Activated CD4-positive, alpha-beta T cell treated with anti-CD3 and anti-CD28 coated beads, Interleukin-2, amount 50 U/mL, for 4 hours (primary cell): ENCODE results near the gene ATG2A.

ENCODE experiments used
- DNase-seq, 2 experiments: peaks; one replicate each; pipeline ENCODE4 v3.0.0-alpha.2; 2020

Gene ATG2A

DNA sequence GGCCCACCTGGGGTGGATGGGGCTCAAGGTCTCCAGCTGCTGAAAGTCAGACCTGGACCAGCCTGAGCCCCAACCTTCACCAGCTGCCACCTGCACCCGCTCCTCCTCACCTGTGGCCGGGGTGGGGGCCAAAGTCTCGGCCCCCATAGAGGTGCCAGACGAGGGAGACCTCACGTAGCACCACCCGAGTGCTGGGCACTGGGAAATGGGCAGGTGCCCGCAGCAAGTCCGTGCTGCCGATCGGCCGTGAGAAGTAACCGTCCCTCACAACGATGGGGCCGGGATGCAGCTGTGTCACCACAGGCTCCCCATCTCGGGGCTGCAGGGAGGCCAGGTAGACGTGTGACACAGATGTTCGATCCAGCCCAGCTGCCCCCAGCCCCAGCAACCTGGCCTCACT is 16.2 kb downstream of the ATG2A start:
- DNase-seq, result no peak

DNA sequence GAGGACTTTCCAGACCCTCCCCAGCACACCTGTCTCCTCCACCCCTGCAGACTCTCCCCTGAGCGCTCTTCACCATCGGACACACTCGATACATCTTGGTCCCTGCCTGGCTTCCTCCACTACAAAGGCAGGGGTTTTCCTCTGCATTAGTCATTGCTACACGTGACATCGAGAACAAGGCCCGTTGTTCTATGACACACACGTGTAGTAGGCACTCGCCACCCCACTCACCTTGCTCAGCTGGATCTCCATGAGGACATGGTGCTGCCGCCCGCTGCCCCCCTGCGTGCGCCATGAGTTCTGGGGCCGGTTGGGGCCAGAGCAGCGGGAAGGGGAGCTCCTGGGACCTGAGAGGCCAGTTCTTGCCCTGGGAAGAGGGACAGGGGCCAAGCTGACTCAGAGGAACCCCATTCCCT is 16.7 kb downstream of the ATG2A start:
- peak; percentile 64 to 71 for DNase-seq

DNA sequence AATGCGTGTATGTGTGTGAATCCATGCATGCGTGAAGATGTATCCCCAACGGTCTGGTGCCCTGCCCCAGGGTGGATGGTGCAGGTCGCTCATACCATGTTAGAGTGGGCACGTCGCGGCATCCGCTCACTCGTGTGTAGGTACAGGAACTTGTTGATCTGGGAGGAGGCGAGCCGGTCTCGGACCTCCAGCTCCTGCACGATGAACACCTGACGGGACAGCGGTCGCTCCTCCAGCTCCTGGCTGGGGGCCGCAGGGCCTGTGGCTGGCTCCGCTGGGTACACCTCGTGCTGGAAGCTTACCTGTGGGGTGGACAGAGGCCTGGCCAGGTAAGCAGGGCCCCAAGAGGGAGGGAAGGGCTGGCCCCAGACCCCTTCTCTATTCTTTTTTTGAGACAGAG is 18.5 kb downstream of the ATG2A start:
- DNase-seq, result no peak

DNA sequence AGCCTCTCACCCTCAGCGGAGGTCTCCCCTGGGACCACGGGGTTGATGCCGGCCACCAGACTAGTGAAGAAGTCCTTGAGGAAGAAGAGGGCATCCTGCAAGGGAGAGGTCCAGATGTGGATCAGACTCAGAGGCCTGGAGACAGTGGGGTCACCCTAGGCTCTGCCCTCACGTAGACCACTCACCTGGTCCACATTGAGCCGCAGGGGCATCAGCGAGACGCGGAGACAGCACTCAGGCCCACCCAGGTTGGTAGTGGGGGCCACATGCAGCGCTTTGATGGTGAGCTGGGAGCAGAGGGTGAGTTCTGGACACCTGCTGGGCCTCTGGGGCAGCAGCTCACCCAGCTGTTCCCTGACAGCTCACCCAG is 18.9 kb downstream of the ATG2A start:
- DNase-seq, result no peak

DNA sequence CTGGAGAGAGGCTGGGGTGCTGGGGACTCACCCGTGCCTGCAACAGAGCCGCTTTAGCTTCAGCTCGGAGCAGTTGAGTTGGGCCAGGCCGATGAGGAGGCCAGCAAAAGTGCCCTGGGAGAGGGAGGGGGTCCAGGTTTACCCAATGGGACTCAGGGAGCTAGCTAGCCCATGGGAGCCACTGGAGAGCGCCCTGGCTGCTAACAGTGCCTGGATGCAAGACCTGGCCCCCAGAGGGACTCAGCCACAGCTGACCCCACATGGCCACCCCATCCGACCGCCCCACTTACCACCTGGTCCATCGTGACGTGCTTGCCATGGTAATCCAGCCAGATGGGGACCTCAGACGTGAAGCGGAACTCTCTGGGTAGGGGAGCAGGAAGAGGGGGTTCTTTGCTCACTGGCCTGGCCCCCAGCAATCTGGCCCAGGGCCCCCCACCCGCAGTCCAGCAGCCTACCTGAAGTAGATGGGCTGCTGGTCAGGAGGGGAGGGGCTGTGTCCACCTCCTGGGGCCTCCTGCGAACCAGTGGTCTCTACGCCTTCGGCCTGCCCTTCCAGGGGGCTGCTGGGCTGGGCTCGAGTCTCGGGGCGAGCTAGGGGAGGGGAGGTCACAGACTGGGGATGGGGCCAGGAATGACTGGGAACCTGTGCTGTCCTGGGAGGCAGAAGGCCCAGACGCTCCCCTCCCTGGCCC is 19.5 kb downstream of the ATG2A start:
- DNase-seq, result no peak

DNA sequence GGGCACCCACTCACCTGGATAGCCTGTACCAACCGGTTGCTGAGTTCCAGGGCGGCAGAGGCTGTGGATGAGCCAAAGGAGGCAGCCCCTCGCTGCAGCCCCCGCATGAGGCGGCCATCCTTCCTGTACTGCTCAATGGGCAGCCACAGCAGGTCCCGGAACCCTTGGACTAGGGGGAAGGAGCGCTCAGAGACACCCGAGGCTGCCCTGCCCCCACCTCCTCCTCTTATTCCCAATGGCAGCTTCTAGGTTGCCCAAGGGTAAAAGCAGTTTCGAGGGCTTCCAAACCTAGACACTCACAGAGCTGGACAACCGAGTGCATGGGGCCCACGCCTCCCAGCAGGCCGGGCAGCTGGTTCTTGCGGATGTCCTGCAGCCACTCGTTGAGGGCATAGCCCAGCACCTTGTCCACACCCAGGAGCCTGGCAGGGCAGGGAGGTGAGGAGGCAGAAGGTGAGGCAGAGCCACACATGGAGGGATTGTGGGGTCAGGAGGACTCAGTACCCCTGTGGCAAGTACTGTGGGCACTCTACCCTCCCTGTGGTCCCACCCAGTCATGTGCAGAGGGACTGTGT is 20.5 kb downstream of the ATG2A start:
- DNase-seq, result no peak

DNA sequence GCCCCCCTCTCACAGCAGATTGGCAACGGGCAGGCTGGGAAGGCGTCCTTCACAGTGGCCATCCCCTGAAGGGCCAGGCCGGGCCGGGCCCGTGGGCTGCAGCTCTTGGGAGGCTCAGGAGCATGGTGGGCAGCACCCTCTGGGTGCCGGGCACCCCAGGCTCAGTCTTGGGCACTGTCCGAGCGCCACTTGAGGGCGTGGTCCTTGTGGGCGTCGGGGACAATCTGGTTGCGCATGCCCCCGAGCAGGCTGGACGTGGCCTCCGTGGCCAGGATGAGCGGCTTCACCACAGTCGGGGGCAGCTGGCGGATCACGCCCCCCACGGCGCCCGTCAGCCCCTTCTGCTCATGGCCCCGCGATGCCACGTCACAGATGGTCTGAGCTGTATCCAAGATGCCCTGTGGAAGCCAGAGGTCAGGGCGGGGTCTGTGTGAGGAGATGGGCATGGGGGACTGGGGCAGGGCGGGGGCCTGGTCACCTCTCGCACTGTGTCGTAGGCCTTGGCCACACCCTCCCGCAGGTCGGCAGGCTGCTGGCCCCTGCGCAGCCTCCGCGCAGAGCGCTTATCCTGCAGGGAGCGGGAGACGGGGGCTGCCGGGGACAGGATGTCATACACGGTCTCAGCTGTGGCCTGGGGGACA is 22.1 kb downstream of the ATG2A start:
- no peak for DNase-seq

DNA sequence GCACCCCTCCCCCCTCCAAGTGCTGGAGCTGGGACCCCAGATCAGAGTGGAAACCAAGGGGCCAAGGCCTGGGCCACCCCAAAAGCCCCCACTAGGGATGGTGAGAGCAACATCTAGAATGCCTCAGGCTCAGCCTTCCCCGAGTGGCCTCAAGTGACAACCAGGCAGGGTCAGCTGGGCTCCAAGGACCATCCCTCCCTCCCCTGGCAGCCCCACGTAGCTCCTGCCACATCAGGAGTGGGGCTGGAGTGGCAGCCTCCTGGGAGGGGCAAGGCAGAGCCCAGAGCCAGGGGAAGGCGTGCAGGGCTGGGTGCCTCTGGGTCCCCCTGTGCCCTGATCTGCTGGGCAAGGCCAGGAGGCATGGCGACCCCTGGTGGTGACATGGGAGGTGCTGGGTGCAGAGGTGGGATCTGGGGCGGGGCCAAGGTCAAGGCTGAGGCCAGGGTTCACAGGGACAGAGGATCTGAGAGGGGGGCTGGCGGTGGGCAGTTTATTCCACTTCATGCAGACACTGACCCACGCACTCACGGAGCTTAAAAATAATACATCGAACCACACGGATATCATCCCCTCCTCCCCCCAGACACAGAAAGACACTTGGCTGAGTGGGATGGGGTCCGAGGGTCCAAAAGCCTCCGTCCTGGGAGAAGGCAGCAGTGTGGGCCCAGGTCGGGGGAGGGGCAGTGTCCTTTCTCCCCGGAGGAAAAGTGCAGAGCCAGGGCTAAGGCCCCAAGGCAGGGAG is 22.8 kb downstream of the ATG2A start:
- peak; percentile 90 to 94 for DNase-seq

DNA sequence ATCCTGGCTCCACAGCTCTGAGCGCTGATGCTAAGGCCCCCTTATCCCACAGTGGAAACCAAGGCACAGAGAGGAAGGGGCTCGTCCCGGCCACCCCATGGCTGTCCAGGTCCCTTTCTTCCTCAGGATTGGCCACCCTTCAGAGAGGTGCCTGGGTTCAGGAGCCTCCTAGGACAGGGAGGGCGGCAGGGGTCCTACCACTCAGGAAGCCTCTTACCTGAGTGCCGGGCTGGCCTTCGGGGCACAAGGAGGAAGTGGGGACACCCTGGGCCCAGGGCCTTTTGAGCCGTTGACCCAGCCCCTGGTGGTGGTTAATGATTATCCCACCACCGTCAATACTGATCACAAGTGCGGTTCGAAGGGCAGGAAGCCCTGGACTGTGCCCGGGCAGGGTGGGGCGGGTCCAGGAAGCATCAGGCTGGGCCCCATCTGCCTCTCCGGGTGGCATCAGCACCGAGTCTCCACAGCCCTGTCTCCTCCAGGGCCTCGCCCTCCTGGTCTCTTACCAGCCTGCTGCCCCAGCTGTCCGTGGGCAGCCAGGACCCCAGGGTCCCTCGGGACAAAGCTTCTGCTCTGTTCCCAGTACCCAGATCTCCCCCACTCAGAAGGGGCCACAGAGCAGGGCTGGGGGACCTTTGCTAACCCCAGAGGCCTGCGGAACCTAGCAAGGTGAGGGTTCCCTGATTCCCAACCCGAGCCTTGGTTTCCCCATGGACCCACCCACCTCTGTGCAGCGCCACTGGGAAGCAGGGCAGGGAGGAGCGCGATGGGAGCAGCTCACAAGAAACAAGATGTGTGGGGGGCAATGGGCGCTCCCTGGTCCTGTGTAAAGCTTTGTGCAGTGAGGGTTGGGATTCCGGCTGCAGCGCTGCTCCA is 23.6 kb downstream of the ATG2A start:
- DNase-seq, result no peak

DNA sequence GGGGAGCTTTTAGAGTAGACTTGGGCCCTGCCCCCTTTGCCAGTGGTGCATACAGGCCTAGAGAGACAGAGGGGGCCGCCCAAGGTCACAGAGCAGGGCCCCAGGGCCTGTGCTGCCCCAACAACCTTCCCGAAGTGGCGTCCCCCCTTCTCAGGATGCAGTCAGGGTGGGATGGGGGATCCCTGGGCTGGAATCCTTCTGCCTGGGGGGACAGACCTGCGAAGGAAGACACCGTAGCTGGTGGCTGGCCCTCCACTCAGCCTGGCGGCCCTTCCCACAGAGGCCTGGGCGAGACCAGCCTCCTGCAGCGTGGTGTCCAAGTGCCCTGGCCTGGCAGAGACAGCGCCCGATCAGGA is 24.2 kb downstream of the ATG2A start:
- no peak for DNase-seq

DNA sequence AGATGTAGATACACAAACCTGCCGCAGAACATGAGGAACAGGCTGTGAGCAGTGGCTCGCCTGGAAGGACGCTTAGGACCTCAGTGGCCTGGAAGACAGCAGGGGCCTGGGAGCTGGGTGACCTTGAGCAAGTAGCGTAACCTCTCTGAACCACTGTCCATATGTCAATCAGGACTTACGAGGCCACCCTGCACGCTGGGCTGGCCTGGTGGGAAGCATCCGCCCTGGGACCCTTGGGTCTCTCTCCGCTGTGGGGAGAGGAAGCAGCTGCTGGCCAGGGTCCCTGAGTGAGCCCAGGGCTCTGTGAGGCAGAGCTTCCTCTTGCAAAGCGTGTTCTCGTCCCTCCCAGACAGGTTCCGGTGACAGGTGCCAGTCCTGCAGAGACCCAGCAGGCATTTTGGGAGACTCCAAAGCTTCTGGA is 24.6 kb downstream of the ATG2A start:
- DNase-seq, result no peak

DNA sequence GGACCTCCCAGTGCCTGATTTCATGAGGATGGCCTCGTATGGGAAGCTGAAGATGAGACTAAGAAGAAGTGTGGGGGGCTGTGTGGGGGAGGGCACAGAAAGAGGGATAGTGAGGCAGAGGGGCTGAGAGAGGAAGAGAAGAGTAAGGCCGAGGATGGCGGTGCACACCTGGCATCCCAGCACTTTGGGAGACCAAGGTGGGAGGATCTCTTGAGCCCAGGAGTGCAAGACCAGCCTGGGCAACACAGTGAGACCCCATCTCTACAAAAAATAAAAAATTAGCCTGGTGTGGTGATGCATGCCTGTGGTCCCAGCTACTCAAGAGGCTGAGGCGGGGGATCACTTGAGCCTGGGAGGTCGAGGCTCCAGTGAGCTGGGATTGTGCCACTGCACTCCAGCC is 25.1 kb downstream of the ATG2A start:
- DNase-seq, result no peak

DNA sequence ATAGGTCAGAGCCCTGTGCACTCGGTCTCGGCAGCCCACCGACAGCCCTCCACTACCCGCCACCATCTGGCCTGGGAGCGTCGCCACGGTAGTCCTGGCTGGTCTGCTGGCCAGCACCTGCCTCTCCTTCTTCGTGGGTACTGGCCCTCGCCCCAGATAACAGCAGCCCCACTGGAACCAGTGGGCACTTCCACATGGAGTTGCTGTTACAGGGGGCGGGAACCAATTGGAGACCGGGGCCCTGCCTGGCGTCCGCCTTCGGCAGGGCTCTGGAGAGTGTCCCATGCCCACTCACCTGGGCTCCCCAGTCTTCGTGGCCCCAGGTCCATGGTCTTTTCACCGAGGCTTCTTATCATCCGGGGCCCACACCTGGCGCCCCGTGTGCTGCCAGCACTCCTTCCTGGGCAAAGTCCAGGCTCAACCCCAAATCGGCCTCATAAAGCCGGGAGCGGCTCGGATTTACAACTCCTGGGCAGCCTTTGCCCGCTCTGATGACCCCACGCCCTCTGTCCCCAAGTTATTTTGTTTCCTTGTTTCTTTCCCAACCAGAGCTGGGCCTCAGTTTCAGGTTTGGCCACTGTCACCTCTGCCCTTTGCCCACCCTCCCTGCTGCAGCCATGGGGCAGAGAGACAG is 25.7 kb downstream of the ATG2A start:
- DNase-seq, result no peak

DNA sequence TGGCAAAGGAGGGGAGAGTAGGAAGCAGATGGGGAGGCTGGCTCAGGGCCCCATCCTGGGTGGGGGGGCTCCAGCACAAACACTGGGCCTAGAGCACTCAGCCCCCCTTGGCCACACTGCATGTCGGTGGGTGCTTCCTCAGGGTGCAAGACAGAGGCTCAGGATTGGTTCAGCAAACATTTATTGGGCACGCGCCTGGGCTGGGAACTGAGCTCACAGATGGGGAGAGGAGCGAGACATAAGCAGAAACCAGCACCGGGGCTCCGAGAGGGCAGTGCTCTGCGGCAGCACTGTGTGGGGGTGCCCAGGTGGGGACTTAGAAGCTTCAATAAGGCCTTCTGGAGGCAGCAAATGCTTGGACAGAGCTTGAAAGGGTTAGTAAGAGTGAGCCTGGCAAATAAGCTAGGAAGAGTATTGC is 26.5 kb downstream of the ATG2A start:
- DNase-seq, result no peak

DNA sequence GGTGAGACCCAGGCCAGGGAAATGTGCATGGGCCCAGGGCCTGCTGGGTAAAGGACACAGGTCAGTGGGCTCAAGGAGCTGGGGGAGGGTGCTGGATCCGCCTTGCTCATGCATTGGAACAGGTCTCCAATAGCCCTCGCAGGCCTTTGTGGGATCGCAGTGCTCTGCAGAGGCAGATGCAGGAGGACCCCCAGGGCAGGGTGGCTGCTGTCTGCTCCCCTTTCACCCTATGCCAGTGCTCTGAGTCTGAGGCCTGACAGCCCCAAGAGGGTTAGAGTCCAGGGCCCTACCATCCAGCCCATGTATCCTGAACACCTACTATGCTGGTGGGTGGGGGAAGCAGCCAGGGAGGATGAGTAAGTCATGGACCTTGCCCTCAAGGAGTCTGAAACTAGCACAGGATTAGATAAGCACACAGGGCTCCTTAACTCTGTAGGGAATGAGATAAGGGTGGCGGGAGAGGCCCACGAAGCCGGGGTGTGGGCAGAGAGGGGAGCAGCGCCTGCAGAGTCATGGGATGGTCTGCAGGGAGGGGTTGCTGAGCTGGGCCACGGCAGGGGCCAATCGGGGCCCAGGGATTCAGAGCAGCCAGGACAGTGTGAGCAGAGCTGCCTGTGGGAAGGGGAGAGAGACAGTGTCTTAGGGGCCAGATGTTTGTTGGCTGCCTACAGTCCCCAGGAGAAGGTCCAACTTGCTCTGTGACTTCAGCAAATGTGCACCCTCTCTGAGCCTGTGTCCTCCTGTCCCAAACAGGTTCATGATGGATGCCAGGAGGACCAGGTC is 28.1 kb downstream of the ATG2A start:
- no peak for DNase-seq

DNA sequence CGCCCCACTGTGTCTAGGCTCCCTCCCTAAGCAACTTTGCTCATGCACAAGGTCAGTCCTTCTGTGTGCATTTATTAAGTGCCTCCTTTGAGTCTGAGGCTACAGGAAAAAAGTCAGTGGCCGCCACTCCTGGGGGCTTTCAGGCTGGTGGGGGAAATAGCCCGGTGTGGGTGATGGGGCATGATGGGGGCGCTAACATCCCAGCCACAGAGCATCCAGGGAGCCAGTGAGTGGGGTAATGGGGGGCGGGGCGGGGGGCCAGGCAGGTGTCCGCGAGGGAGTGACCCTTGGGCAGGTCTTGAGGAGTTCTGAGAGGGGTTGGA is 28.6 kb downstream of the ATG2A start:
- no peak for DNase-seq

DNA sequence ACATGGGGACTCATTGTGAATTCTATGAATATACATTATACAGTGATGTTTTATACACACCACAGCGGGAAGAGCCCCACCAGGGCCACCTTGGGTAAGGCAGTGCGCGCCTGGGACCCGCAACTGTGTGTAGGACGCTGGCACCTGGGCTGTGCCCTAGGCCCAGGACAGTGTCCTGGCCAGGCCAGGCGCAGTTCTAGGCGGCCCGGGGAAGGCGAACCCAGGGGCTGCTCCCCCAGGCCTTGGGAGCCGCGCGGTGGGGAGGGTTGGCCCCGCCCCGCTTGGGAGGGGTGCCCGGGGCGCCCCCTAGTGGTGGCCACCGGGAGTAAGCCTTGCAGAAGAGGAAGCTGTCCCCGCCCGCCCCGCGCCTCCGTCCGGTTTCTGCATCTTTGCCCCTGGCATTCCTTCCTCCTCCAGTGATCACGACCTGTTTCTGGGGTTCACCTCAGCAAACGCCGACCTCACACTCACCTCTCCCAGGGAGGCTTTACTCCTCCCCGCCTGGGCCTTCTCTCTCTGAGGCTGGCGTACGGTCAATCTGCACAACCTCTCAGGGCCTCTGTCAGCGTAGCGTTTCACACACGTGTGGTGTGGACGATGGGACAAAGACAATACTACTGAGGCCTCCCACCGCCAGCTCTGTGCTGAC is 29.1 kb downstream of the ATG2A start:
- DNase-seq, result peak; percentile 74 to 77

DNA sequence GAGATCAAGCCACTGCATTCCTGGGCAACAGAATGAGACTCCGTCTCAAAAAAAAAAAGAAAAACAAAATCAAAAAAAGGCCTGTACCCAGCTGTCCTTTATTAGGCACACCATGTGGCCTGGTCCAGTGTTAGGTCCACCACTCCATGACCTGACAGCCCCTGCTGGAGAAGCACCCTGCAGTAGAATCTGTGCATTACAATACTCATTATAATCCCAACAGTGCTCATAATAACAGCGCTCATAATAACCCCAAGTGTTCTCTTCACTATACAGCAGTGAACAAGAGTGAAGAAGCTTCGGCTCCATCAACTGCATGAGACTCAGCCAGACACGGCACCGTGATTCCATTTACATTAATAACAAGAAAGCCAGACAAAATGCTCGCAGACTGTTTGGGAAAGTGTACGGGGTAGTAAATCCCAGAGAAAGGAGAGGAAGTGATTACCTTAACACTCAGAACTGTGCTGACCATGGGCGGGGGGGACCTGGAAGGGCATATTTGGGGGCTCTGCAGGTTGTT is 29.7 kb downstream of the ATG2A start:
- no peak for DNase-seq

DNA sequence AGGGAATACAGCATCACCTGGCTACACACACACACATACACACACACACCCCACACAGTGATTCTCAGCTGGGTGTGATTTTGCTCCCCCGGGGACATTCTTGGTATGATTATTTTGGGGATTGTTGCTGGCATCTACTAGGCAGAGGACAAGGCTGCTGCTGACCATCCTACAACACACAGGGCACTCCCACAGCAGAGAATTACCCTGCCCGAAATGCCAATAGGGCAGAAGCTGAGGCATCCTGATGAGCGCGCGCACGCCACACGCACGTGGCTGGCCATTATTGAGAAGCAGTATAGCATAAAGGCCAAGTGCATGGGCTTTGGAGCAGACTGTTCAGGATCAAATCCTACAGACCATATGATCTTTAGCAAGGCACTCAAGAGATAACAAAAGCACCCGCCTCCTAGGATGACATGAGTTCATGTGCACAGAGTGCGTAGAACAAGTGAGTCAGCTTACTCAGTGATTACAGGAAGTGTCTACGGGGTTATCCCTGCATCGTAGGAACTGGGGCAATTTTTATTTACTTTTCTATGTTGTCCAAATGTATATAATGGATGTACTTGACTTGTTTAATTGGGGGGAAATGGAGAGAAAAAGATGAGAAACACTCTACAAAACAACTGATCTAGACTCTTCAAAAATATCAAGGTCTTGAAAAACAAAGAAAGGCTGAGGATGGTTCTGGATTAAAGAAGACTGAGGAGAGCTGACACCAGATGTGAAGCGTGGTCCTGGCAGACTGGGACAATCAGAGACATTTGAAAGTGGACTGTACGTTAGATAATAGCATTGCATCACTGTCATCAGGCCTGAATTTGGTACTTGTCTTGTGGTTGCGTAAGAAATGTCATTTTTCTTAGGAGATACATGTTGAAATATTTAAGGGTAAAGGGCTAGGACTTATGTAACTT is 31.4 kb downstream of the ATG2A start:
- DNase-seq, result no peak

DNA sequence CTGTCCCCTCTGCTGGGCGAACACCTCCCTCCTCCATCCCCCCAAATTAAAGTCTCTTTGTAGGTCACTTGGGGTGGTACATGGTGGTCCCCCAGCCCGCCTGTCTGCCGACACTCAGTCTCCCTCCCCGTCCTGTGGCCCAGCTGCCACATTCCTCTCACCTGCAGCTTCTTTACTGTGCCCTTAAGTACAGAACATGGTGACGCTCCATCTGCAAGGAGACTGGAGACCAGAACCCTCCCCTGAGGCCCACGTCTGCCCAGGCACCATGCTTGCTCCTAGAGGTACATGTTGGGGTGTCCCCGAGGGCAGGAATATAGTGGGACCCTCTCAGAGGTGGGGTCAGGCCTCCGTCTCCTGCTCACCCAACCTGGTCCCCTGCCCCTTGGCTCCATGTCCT is 33.0 kb downstream of the ATG2A start:
- no peak for DNase-seq
